Stimulated activated CD4-positive, alpha-beta T cell treated with anti-CD3 and anti-CD28 coated beads, Interleukin-15, amount 100 ng/mL, for 48 hours (primary cell): Measurements from ENCODE around the gene ANKS1B.
"Not testable (repeated sequence)": the region's sequence is repeated elsewhere in the genome, so short reads cannot be mapped to it uniquely, and the experiment has no call there.

Experiments
- DNase-seq, 2 donors: peaks; one replicate each; pipeline ENCODE4 v3.0.0-alpha.2; 2020; ENCODE audit warnings: low read depth in 2 of 2

ANKS1B gene

DNA sequence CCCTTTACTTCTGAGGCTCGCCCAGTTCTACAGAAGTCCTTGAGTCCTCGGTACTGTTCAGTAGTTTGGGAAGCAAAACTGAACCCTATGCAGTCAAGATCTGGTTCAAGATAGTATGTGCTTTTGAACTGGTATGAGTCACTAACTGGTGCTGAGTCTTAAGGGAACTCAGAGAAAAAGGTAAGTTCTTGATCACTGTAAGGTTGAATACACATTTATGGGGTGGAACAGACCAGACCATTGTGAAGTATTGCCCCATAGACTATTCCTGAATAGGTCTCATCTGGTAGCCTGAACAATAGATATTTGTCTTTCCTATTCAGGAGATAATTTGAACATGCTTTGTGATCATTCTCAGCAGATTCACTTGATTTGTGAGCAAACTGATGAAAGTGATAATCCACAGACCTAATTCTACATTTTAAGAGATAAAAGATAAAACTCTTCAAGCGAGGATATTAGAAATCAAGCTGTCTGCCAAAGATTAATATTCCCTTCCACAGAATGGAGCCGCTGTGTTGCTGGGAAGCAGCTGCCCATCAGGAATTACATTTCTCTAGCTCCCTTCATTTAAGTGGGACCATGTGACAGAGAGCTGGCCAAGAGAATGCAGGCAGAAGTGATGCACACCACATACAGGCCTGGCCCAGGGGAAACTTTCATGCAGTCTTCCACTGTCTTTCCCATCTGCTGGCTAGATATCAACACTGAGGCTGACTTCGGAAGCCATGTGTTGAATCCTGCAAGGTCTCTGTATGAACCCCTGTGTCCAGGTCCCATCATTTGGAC is 707.0 kb downstream of the ANKS1B start:
- no peak for DNase-seq

DNA sequence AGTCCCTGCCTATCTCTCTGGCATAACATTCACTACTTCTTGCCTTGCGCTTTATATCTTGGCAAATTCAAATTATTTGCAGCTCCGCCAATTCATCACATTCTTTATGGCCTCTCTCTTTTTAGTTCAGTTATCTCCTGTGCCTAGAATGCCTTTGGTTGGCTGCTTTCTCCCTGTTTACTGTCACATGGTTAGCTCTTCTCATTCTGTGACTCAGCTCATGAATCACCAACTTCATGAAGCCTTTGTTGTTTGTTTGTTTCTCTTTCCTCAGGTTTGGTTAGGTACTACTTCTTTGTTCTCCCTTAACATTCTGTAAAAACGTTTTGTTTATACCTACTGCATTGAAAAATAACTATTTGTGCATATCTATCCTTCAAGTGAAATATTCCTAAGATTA is 713.7 kb downstream of the ANKS1B start:
- no peak for DNase-seq

DNA sequence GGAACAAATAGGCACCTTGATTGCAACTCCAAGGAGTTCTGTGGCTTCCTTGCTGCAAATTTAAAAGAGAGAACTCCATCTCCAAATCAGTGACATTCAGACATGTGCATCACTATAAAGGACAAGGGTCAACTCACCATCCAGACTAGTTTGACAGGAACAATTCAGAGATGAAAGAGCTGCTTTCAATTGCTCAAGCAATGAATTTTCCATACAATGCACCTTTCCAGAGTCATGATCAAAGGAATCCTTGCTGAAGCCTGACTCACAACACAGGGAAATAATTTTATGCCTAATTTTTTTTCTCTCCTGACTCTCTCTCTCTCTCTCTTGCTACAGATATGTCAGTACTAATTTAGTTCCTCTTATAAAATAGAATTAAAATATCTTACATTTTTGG is 717.7 kb downstream of the ANKS1B start:
- no peak for DNase-seq

DNA sequence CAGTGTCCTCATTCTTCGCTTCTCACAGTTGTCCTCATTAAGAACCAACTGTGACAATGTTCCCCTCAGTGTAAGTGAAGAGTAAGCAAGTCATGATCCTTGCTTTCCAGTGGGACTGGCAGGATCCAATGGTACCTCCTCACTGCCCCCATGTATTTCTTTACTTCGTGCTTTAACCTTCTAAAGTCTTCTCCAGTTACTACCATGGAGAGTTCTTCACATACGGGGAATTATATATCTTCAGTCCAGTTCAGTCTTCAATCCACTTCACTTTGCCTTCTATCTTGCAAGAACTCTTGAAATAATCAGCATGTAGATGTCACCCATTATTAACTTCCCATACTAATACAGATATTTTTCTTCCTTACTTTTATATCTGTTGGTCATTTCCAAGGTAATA is 719.1 kb downstream of the ANKS1B start:
- no peak for DNase-seq

DNA sequence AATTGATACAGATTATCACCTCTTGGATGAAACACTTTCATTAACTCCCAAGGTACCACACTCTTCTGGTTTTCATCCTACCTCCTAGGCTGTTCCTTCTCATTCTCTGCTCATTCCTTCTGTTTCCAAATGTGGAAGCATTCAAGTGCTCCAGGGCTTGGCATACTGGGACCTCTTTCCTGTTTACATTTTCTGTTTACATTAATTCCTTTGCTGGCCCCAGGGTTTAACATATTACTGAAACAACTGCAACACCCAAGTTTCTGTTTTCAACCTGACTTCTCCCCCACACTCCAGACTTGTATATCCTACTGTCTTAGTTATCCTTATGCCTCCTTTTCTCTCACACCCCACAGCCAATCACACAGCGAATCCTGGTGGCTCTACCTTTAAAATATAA is 723.5 kb downstream of the ANKS1B start:
- no peak for DNase-seq

DNA sequence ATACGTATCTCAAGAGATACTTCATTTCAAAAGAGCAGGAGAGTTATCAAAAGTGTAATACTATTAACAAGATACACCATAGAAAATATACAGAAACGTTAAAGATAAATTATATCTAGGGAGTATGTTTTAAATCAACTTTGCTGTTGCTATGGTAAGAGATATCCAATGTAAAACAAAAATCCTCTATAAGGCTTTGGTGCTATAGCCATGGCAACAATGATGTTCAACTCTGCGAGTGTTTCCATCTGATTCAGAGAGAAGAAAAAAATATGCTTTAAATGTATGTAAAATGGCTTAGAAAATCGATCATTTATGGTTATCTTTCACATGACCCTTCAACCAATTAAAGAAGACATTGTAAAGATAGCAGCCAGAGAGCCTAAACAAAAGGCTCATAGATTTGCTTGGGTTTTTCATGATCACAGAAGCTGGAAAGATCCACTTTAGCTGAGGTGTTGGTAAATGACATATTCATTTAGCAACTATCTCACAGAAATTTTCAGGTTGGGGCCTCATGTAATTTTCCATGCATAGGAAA is 724.2 kb downstream of the ANKS1B start:
- DNase-seq, result no peak

DNA sequence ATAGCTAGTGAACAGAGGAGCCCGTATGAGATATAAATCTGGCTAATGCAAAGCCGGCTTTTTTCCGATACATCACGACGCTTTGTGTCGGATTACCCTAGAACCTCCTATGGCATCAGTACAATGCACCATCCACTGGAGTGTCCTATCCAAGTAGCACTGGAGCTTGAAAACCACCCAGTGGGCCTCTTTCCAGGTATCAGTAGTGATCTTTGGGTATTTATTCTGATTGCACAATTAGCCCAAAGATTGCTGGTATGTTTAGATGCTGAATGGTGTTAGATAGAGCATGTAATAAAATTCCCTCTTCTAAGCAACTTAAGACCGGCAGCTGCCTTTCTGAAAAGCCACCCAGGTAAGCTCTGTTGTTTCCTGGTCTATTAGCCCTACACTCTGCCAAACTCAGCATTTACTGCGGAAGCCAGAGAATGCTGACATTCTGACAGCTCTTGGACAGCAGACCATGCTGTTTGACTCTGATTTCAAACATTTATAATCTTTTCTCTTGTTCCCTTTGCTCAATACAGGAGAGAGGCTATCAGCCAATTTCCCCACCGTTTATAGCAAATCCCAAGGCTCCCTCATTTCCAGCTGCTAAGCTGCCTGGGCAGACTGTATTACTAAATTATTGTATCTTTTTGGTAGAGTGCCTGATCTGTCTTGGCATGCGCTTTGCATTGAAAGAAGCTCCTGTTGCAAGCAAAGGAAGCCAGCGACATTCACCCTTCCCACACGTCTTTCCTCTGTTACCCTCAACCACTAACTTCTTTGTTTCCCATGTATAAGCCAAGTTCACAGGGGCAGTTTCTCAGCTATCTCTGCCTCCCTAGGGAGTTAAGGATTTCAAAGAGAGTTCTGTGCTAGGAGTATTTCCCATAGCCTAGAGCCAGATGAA is 725.4 kb downstream of the ANKS1B start:
- DNase-seq, result no peak

DNA sequence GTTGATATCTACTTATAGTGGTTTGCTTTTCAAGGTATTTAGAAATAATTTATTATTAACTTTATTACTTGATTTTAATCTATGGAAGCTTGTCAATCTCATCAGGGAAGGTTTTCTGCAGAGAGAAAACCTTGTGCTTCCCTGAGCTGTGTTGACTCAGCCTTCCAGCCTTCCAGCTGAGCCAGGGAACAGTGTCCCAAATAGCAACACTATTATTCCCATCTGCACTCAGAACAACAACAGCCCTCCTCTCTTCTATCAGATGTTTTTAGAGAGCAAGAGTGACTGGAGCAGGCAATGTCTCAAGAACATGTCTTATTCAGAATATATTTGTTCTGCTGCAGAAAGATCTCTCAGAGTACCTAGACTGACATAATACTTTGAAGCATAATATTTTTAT is 727.1 kb downstream of the ANKS1B start:
- no peak for DNase-seq

DNA sequence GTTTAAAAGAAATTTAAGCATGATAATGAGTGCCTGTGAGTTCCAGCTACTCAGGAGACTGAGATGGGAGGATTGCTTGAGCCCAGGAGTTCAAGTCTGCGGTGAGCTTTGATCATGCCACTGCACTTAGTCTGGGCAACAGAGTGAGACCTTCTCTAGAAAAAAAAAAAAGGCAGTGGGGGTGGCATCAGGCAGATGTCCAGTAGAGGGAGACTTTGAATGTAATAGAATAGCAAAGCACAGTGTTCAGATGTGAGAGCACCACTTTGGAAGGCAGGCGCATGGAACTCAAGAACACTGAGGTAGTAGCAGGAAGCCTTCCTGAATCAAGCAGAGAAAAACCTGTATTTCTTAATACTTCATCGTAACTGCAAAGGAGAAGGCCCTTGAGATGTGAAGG is 731.7 kb downstream of the ANKS1B start:
- DNase-seq, result no peak

DNA sequence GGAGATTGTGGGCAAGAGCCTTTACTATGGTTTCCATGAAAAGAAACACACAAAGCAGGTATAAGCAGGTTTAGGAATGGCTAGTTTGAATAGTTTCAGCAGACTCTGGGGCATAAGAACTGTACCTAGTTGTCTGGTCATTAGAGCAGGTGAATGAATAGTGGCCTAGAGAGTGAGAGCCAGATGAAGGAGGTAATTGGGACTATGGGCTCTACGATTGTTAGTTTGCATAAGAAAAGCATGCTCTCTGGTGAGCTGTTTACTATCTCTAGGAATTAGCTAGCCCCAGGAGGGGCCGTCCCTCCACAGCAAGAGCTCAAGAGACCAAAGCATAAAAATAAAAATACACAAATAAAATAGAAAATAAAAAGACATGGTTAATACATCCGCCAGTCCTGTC is 734.6 kb downstream of the ANKS1B start:
- no peak for DNase-seq

DNA sequence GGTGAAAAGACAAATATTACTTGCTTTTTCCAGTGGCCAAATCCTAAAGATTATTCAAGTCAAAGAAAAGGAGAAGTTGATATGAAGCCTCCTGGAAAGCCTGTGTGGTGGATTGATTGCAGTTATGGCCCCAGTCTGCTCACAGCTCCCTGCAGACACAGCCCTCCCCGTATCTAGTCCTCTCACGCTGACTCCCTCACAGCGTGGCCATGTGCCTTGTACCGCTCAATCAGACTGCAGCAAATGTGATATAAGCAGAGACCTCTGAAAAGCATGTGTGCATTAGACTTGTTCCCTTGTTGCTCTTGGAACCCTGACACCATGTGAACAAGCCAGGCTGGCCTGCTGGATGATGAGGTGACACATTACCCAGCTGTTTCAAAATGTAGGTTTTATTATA is 735.2 kb downstream of the ANKS1B start:
- DNase-seq, result no peak

DNA sequence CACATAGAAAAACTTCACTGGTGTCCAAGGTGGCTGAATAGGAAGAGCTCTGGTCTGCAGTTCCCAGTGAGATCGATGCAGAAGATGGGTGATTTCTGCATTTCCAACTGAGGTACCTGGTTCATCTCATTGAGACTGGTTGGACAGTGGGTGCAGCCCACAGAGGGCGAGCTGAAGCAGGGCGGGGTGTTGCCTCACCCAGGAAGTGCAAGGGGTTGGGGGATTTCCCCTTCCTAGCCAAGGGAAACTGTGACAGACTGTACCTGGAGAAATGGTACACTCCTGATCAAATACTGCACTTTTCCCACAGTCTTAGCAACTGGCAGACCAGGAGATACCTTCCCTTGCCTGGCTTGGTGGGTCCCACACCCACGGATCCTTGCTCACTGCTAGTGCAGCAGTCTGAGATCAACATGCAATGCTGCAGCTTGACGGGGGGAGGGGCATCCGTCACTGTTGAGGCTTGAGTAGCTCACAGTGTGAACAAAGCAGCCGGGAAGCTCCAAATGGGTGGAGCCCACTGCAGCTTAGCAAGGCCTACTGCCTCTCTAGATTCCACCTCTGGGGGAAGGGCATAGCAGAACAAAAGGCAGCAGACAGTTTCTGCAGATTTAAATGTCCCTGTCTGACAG is 746.7 kb downstream of the ANKS1B start:
- not testable (repeated sequence) for DNase-seq

DNA sequence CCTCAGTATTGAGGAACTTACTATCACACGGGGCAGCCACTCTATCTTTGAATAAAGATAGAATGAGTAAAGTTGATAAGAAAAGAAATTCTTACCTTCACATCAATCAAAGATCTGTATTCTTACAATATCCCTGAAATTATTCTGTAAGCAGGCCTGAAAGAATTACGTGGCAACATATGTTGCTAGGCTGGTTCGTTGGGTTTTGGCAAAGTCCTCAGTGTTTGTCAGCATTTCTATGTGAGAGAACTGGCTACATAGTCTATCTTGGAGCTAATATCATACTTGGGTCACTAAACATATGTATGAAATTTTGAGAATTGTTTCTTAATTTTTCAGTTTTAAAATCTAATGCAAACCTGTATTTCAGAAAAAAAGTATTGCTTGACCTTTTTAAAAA is 749.4 kb downstream of the ANKS1B start:
- DNase-seq, result no peak

DNA sequence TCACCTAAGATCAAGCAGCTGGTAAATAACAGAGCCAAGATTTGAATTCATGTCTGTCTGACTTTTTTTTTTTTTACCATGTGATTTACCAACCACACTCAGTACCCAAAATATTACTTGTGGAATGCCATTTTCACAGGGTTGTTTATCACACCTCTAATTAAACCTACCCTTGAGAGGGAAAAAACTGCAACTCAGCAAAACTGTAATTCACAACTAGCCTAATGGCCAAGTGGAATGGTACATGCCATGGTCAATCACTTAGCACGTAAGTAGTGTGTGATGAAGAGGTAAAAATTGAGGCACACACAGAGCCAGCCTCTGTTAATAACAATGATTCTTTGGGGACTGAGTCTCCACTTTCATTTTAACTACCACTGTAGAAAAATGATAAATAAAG is 750.0 kb downstream of the ANKS1B start:
- no peak for DNase-seq

DNA sequence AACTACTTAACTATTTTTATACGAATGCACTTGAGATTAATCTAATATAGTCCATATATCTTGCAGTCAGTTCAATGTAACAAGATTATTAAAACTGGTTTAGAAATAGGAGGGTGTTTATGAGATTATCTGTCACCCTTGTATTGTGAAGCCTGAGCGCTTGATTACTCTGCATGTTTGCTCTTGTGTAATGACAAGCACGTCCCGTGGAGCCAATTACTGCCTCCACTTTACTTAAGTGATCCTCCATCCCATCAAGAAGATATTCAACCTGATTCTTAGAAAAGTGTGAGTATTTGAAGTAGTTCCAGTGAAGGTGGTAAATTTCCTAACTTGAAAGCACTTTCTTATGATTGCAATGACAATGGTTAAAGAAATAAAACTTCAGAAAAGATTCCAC is 752.4 kb downstream of the ANKS1B start:
- DNase-seq, result no peak

DNA sequence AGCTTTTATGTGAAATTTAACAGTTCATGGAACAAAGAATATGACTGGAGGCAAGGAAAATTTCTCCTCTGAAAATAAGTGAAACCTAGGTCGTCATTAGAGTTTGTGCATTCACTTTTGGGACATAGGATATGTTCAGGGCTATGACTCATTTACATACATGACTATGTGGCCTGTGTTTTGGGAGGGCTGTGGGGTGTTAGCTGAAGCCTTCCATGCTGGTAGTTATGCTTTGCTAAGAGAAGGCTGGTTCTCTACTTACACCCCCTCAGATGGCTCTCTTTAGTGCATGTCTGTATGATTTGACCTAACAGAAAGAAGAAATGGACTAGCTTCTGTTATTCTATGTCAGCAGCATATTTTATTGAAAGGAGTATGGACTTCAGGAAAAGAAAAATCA is 753.7 kb downstream of the ANKS1B start:
- no peak for DNase-seq

DNA sequence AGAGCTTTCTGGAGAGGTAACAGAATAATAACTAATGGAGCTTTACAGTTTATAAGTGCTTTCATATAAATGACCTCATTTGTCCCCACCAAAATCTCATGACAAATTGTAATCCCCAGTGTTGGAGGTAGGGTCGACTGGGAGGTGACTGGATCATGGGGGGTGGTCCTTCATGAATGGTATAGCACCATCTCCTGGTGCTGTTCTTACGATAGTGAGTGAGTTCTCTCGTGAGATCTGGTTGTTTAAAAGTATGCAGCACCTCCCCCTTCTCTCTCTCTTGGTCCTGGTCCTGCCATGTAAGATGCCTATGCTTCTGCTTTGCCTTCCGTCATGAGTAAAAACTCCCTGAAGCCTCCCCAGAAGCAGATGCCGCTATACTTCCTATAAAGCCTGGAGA is 760.5 kb downstream of the ANKS1B start:
- no peak for DNase-seq

DNA sequence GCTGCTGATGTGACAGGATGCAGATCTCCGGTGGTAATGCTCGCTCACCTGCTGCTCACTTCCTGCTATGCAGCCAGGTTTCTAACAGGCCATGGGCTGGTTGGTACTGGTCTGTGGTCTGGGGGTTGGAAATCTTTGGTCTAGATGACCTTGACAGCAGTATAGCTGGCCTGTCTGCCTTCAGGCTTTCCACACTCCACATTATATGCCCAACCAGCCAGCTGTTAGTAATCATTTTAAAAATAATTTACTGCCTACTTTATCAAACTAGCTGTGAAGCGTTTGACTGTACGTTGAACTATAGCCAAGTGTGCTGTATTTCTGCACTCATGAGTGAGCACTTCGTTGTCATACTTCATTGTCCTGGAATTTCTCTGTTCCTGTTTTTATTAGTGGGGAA is 761.2 kb downstream of the ANKS1B start:
- DNase-seq, result no peak

DNA sequence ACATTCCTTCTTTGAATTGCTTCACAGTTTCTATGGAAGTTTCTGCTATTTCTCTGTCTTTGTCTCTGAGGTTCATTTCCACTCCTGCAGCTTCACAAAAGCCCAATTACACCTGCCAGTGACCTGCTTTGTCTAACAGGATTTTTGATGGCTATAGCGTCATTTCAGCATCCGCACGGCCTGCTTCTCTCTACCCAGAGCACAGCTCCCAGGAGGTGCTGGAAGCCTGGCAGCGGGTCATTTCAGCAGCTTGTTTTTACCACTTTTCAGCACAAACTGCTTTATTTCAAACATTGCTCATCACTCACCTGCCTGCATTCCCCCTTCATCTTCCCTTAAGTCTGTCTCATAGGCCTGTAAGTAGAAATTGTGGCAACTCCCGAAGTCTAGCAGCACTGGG is 771.7 kb downstream of the ANKS1B start:
- DNase-seq, result no peak

DNA sequence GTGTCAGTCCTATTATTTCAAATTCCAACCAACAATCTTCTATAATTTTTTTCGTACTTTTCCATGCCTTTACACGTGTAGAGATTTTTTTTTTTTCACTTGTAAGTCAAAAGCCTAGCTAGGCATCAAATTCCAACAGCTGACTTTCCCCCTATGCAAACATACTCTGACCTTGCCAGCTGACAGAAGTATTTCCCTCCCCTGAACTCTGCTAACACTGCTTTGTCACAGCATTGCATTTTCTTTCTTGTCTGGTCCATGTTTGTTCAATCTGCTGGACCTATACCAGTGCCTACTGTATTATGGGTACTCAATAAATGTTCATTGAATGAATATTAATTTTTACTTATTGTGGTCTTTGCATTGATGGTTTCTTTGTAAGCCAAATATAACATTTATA is 772.5 kb downstream of the ANKS1B start:
- no peak for DNase-seq

DNA sequence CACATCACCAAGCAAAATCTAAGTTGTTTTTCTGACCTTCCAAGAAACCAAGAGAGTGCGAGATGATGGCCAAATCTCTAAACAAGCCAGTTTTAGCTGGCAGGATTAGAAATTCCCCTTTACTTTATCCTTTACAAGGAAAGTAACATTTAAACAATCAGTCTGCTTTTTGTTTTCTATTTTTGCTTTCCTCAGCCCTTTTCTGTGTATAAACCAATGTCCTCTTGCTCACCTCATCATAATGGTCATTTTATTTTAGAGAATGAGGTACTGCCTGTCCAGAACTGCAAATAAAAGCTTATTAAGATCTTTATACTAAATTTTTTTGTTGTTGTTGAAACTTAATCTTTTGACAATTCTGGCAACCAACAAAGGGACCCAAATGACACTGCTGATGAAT is 779.6 kb downstream of the ANKS1B start:
- no peak for DNase-seq

DNA sequence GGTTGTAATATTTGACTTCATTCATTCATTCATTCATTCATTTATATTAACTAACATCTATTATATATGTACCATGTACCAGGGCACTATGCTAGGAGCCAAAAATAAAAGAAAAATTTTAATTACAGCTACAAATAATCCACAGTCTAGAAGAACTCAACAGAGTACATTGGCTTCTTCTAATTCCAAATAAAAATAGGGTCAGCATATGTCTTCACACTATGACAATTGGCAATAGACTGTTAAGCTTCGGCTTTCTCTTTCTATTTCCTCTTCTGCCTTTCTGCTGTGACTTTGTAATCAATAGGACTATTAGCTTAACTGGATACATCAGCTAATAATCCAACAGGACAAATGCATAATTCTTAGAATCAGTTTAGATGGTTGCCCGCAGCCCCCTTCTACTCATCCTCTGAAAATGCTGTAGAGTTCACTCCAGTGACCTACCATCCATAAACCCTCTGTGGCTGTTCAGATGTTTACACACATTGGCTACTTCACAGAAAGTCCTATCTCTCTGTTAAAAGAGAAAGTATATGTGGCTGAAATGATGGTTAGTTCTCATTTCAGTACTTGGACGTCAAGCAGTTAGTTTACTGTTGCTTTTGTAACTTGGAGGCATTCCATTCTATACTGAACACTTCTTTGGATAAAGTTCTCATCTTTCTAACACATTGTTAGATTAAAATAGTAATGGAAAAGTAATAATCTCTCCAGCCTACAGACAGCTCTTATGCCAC is 782.7 kb downstream of the ANKS1B start:
- DNase-seq, result no peak
